Fibroblast of lung (primary cell): Measurements from ENCODE around the gene MKKS.

ENCODE experiments used
- CTCF ChIP-seq, 2 donors: IDR thresholded peaks in 1 of 2; conservative IDR thresholded peaks in 1 of 2; 1 replicate in 1 of 2; 2 replicates in 1 of 2; pipeline ENCODE4 v1.5.1; 2011 to 2012; ENCODE audit warnings: low read length in 2 of 2, control low read depth in 1 of 2, inconsistent platforms in 1 of 2, low read depth in 1 of 2, mild to moderate bottlenecking in 1 of 2
- EZH2 ChIP-seq: IDR thresholded peaks from 2 replicates; pipeline ENCODE4 v1.5.1; 2012; ENCODE audit warnings: low read length, control low read depth, mild to moderate bottlenecking; ENCODE audit errors: missing control alignments

GRCh38 chr20:10429443-10429981, 4.5 kb downstream of the MKKS start:
- TF ChIP-seq CTCF (conservative IDR thresholded peaks at IDR 0.05 in 1 of 2, IDR thresholded peaks at IDR 0.05 in 1 of 2; ENCODE audit: low read depth in 1 of 2, low read length in 2 of 2) (no peak), EZH2 (no peak)
